Neural progenitor cell (in vitro differentiated cells): ENCODE data around the gene KRTAP1-3. TPM values are rescaled to one million over a fixed set of nuclear protein-coding genes. Genes with fewer than 3 reads are reported as not detected.

Experiments used
- DNase-seq: peaks from one replicate; pipeline ENCODE4 v3.0.0-alpha.2; 2016; ENCODE audit warnings: low spot score
- H2AFZ ChIP-seq: fragments of 200-600 bp; sonication (generic); replicated peaks from 2 replicates; pipeline ENCODE4 v1.6.1; 2016; ENCODE audit warnings: antibody characterized with exemption
- H3F3A ChIP-seq: fragments of 200-600 bp; sonication (generic); 2 replicates; pipeline ENCODE4 v1.6.1; 2016; ENCODE audit warnings: antibody characterized with exemption, low read depth
- H3K27ac ChIP-seq: fragments of 200-600 bp; sonication (generic); 2 replicates; pipeline ENCODE4 v1.5.1; 2016; ENCODE audit warnings: mild to moderate bottlenecking
- H3K27me3 ChIP-seq: fragments of 200-600 bp; sonication (generic); 2 replicates; pipeline ENCODE4 v1.6.1; 2016; ENCODE audit warnings: mild to moderate bottlenecking, moderate library complexity
- H3K36me3 ChIP-seq: fragments of 200-600 bp; sonication (generic); 2 replicates; pipeline ENCODE4 v1.5.1; 2016
- H3K4me1 ChIP-seq: fragments of 200-600 bp; sonication (generic); 2 replicates; pipeline ENCODE4 v1.6.1; 2016; ENCODE audit warnings: mixed run types
- H3K4me2 ChIP-seq: fragments of 200-600 bp; sonication (generic); 2 replicates; pipeline ENCODE4 v1.6.1; 2016
- H3K4me3 ChIP-seq: fragments of 200-600 bp; sonication (generic); 2 replicates; pipeline ENCODE4 v1.5.1; 2016
- H3K79me2 ChIP-seq: fragments of 200-600 bp; sonication (generic); 2 replicates; pipeline ENCODE4 v1.6.1; 2016; ENCODE audit warnings: low read depth
- H3K9ac ChIP-seq: fragments of 200-600 bp; sonication (generic); 2 replicates; pipeline ENCODE4 v1.6.1; 2016
- H3K9me3 ChIP-seq: fragments of 200-600 bp; sonication (generic); 2 replicates; pipeline ENCODE4 v1.5.1; 2016; ENCODE audit warnings: low read depth
- H4K20me1 ChIP-seq: fragments of 200-600 bp; sonication (generic); 2 replicates; pipeline ENCODE4 v1.6.1; 2016; ENCODE audit warnings: low read depth
- H3K27ac Mint-ChIP-seq: 3 replicates; pipeline ENCODE4 v1.8.0; 2021; ENCODE audit warnings: mixed read lengths
- H3K27me3 Mint-ChIP-seq: 2 replicates; pipeline ENCODE4 v1.8.0; 2022; ENCODE audit warnings: low read depth, mild to moderate bottlenecking, inconsistent platforms, moderate library complexity, mixed read lengths; ENCODE audit not compliant: insufficient read depth
- H3K36me3 Mint-ChIP-seq: 3 replicates; pipeline ENCODE4 v1.8.0; 2021; ENCODE audit warnings: mixed read lengths
- H3K4me1 Mint-ChIP-seq: 3 replicates; pipeline ENCODE4 v1.8.0; 2021; ENCODE audit warnings: mixed read lengths
- H3K4me3 Mint-ChIP-seq: 3 replicates; pipeline ENCODE4 v1.8.0; 2021; ENCODE audit warnings: mild to moderate bottlenecking, moderate library complexity, mixed read lengths
- H3K9me3 Mint-ChIP-seq: 3 replicates; pipeline ENCODE4 v1.8.0; 2020; ENCODE audit warnings: mixed read lengths
- CTCF ChIP-seq: fragments of 200-600 bp; sonication (generic); IDR thresholded peaks from 2 replicates; pipeline ENCODE4 v1.5.1; 2017; ENCODE audit warnings: antibody characterized with exemption, mild to moderate bottlenecking
- EZH2 ChIP-seq: fragments of 200-600 bp; sonication (generic); IDR thresholded peaks from 2 replicates; pipeline ENCODE4 v1.6.1; 2017; ENCODE audit warnings: antibody characterized with exemption, mild to moderate bottlenecking, moderate library complexity
- EZH2phosphoT487 ChIP-seq: fragments of 200-600 bp; sonication (generic); IDR thresholded peaks from 2 replicates; pipeline ENCODE4 v1.6.1; 2017; ENCODE audit warnings: antibody characterized with exemption
- total RNA-seq: library from RNA; depleted of rRNA; stranded (reverse); fragments of >200 nt; gene quantifications from 2 replicates; pipeline ENCODE4 v1.2.3, GENCODE V29; 2015; ENCODE audit warnings: low replicate concordance

The KRTAP1-3 gene
- total RNA-seq, 1 donor from 2014 or later, result not detected

- Histone ChIP-seq H3K79me2 (no peaks in the 10 kb centered on the region), H3K4me3 (no peak overlapping the region), H3K9ac (no peak overlapping the region), H2AFZ (no peak overlapping the region), H3K9me3 (no peaks in the 10 kb centered on the region), H3K27ac (no peak overlapping the region), H4K20me1 (no peaks in the 10 kb centered on the region), H3K27me3 (no peaks in the 10 kb centered on the region), H3K4me2 (no peak overlapping the region), H3K4me1 (no peaks in the 10 kb centered on the region), H3K36me3 (no peaks in the 10 kb centered on the region), H3F3A (no peaks in the 10 kb centered on the region)
- H3K4me3 Mint-ChIP-seq, result no peak overlapping the region
- no peaks in the 10 kb centered on the region for H3K36me3 Mint-ChIP-seq
- H3K27me3 Mint-ChIP-seq, result no peaks in the 10 kb centered on the region
- no peaks in the 10 kb centered on the region for H3K9me3 Mint-ChIP-seq
- DNase-seq, result no peak
- H3K27ac Mint-ChIP-seq, result no peak overlapping the region
- no peaks in the 10 kb centered on the region for H3K4me1 Mint-ChIP-seq
- no peak for TF ChIP-seq CTCF
- TF ChIP-seq EZH2, result no peak
- no peak for TF ChIP-seq EZH2phosphoT487
These were observed 10.0 kb downstream of the KRTAP1-3 start for GRCh38 chr17:41024697-41025096.

- TF ChIP-seq EZH2 (no peak), CTCF (no peak), EZH2phosphoT487 (no peak)
- Histone ChIP-seq H2AFZ (no peak overlapping the region), H3K9ac (no peak overlapping the region), H3K4me3 (no peak overlapping the region), H3K79me2 (no peaks in the 10 kb centered on the region), H3K36me3 (no peaks in the 10 kb centered on the region), H3K4me1 (no peaks in the 10 kb centered on the region), H3K27ac (no peak overlapping the region), H3K4me2 (no peak overlapping the region), H4K20me1 (no peaks in the 10 kb centered on the region), H3K27me3 (no peaks in the 10 kb centered on the region), H3K9me3 (no peaks in the 10 kb centered on the region), H3F3A (no peaks in the 10 kb centered on the region)
- no peak overlapping the region for H3K27ac Mint-ChIP-seq
- no peak for DNase-seq
- no peaks in the 10 kb centered on the region for H3K4me1 Mint-ChIP-seq
- H3K27me3 Mint-ChIP-seq, result no peaks in the 10 kb centered on the region
- H3K4me3 Mint-ChIP-seq, result no peak overlapping the region
- H3K9me3 Mint-ChIP-seq, result no peaks in the 10 kb centered on the region
- H3K36me3 Mint-ChIP-seq, result no peaks in the 10 kb centered on the region
These were observed 14.3 kb downstream of the KRTAP1-3 start for GRCh38 chr17:41020336-41020735.

- Histone ChIP-seq H3K9ac (no peak overlapping the region), H3K4me2 (no peak overlapping the region), H3K4me3 (no peak overlapping the region), H2AFZ (no peak overlapping the region), H3K27ac (no peak overlapping the region), H4K20me1 (no peaks in the 10 kb centered on the region), H3K36me3 (no peaks in the 10 kb centered on the region), H3F3A (no peaks in the 10 kb centered on the region), H3K27me3 (no peaks in the 10 kb centered on the region), H3K79me2 (no peaks in the 10 kb centered on the region), H3K9me3 (no peaks in the 10 kb centered on the region), H3K4me1 (no peaks in the 10 kb centered on the region)
- Mint-ChIP-seq H3K36me3 (no peaks in the 10 kb centered on the region), H3K27ac (no peak overlapping the region), H3K4me3 (no peak overlapping the region), H3K9me3 (no peaks in the 10 kb centered on the region), H3K4me1 (no peaks in the 10 kb centered on the region), H3K27me3 (no peaks in the 10 kb centered on the region)
- DNase-seq, result no peak
- TF ChIP-seq EZH2 (no peak), CTCF (no peak), EZH2phosphoT487 (no peak)
These were observed 15.3 kb downstream of the KRTAP1-3 start for GRCh38 chr17:41019415-41019814.
